GM18526 (cell line): Measurements from ENCODE around the gene MLLT3.

Experiments
- POLR2A ChIP-seq: IDR thresholded peaks from 3 replicates; pipeline ENCODE4 v1.6.1; 2011; ENCODE audit not compliant: insufficient read length; ENCODE audit errors: extremely low read depth

The MLLT3 gene

DNA sequence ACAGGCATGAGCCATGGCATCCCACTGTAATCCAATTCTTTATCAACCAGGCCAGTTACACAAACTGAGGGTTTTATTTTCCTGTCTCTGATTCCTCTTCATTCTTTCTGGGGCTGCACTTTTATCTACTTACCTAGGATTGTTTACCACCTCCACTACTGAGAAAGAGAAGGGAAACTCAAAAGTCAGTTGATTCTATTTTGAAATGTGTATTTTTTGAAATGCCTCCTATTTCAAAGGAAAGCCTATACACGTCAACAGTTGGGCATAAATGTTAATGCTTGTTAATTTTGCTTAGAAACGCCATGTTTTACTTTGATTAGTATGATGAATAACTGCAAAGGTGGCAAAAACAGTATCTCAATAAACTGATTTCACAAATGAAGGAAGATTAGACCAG, 92.5 kb downstream of the MLLT3 start:
- TF ChIP-seq POLR2A, result no peak

DNA sequence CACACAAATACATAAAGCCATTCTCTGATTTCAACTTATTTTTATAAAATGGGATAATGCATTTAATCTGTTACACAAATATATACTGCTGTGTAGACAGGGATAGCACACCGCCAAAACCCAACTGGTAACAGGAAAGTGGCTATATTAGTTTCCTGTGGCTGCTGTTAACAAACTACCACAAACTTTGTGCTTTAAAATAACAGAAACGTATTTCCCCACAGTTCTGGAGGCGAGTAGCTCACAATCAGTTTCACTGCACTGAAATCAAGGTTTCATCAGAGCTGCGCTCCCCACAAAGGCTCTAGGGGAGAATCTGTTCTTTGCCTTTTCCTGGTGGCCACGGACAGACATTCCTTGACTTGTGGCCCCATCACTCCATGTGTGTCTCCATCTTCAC, 94.0 kb downstream of the MLLT3 start:
- TF ChIP-seq POLR2A, result no peak

DNA sequence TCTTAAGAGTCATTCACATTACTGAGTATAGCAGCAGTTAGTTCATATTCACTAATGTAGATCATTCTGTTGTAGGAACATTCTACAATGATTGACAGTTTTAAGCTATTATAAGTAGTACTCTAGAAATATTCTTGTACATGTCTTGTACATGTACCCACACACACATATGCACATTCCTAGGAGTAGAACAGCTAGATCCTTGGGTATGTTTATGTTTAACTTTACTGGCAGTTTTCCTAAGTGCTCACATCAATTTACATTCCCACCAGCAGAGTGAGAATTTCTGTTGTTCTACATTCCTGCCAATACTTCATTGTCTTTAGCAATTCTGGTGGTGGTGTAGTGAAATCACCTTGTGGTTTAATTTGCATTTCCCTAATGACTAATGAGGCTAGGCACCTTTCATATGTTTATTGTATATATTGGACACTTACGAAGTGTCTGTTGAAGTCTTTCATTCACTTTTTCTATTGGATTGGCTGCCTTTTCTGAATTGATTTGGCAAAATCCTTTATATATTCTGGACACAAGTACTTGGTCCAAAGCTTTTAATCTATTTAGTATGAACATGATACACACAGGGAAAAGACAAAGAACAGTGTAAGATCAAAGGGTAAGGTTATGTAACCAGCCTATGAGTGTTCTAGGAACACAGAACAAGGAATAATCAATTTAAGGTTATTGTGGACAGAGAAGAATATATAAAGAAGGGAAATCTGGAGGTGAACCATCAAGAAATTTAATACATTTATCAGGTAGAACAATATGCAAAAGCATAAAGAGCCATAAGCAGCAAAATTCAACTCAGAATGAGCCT, 95.6 kb downstream of the MLLT3 start:
- no peak for TF ChIP-seq POLR2A

- TF ChIP-seq POLR2A, result no peak
These were observed 97.5 kb downstream of the MLLT3 start for GRCh38 chr9:20524776-20525175.

- no peak for TF ChIP-seq POLR2A
These were observed 103.6 kb downstream of the MLLT3 start for GRCh38 chr9:20518737-20519136.

- TF ChIP-seq POLR2A, result no peak
These were observed 109.0 kb downstream of the MLLT3 start for GRCh38 chr9:20513126-20513913.

DNA sequence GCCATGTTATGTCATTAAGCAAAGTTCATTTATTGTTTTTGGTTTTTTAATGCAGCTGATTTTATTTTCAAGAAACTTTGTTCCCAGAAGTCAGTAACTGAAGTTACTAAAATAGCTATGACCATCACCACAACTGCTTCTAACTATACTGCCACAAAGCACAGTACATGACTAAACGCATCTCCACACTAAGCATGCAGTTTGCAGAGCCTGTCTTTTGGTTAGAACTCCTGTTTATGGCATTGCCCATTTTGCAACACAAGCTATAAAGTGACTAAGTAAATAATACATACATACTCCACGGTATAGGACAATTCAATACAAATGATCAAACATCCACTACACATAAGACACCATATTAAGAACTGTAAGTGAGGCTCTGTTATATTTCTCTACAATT, 109.7 kb downstream of the MLLT3 start:
- no peak for TF ChIP-seq POLR2A

DNA sequence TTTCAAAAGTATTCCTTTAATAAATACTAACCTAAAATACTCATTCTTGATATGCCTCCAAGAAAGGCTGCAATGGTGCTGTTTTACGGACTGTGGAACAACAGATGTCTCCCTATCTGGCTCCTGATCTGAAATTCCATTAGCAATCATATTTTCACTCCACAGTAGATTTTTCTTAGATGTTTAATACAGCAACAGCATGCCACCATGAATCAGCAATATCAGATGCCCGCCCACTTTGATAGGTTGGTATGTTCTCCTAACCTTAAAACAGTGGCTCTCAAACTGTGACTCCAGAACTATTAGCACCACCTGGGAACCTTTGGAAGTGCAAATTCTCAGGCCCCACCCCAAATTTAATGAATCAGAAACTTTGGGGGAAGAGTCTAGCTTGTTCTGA, 110.2 kb downstream of the MLLT3 start:
- no peak for TF ChIP-seq POLR2A

- TF ChIP-seq POLR2A, result no peak
These were observed 110.6 kb downstream of the MLLT3 start for GRCh38 chr9:20511686-20512085.

GRCh38 chr9:20509466-20509865, 112.8 kb downstream of the MLLT3 start:
- no peak for TF ChIP-seq POLR2A

GRCh38 chr9:20508242-20508641, 114.1 kb downstream of the MLLT3 start:
- TF ChIP-seq POLR2A, result no peak

- no peak for TF ChIP-seq POLR2A
These were observed 114.9 kb downstream of the MLLT3 start for GRCh38 chr9:20507431-20507830.

GRCh38 chr9:20506099-20506900, 116.0 kb downstream of the MLLT3 start:
- no peak for TF ChIP-seq POLR2A

DNA sequence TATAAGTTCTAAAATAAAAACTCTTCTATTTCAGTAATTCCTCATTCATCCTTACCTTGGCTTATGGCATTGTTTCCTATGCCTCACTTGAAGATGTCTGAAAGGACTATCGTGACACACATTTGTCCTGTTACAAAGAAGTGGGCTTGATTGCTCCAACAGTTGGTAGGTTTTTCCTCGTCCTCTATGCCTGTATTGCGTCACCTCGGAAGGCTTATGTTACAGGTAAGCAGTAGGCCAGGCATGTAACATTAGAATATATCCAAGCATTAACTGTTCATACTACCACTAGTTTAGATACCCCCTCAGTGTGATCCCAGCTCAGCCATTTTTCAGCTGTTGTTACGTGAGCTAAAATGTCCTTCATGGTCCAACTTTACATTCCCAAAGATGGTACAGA, 116.7 kb downstream of the MLLT3 start:
- TF ChIP-seq POLR2A, result no peak

DNA sequence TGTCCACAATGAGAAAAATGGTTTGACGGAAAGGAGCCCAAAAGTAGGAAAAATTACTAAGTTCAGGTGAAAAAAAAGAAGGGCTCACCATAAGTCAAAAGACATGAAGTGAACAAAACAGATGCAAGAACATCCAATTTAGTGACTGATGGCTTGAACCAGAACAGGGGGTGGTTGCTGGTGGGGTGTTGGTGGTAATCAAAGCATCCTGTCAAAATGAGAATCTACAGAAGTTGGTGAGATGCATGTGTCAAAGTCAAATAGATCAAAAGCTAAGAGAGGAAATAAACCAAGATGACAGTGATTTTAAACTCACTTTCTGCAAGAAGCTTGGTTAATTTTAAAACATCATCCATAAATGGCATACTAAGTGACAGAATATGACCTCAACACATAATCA, 117.4 kb downstream of the MLLT3 start:
- TF ChIP-seq POLR2A, result no peak

DNA sequence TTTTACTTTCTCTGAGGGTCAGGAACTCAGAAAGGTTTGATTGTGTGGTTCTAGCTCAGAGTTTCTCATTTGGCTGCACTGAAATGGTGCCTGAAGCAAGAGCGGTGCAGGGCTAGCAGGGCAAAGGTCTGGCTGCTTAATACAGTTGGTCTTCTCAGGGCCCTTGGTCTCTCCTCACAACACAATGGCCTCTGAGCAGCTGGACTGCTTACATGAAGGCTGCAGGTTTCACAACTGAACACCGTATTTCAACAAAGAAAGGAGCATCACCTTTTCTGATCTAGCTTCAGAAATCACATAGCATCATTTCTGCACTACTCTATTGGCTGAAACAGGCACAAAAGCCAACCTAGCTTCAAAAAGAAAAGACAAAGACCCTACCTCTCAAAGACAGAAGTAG, 122.2 kb downstream of the MLLT3 start:
- no peak for TF ChIP-seq POLR2A

- no peak for TF ChIP-seq POLR2A
These were observed 123.3 kb downstream of the MLLT3 start for GRCh38 chr9:20499013-20499412.
